Transverse colon (tissue), 4 donors: ENCODE data around the gene VPREB3. TPM values are rescaled to one million over a fixed set of nuclear protein-coding genes. Genes with fewer than 3 reads are reported as not detected.

Source experiments
- DNase-seq: peaks from one replicate; pipeline ENCODE4 v3.0.0-alpha.2; 2019
- H3K27ac ChIP-seq, 4 donors: fragments of 200-600 bp; sonication (generic); 2 replicates each; pipeline ENCODE4 v1.5.1; 2016 to 2018; ENCODE audit warnings: inconsistent platforms in 4 of 4
- H3K27me3 ChIP-seq: fragments of 200-600 bp; sonication (generic); 2 replicates; pipeline ENCODE4 v1.5.1; 2017; ENCODE audit warnings: inconsistent platforms
- H3K36me3 ChIP-seq, 4 donors: fragments of 200-600 bp; sonication (generic); 2 replicates each; pipeline ENCODE4 v1.5.1; 2017 to 2019; ENCODE audit warnings: inconsistent platforms in 4 of 4
- H3K4me1 ChIP-seq, 4 donors: fragments of 200-600 bp; sonication (generic); 2 replicates each; pipeline ENCODE4 v1.5.1; 2017 to 2020; ENCODE audit warnings: inconsistent platforms in 4 of 4
- H3K4me3 ChIP-seq, 4 donors: fragments of 200-600 bp; sonication (generic); 1 replicate in 1 of 4; 2 replicates in 3 of 4; pipeline versions ENCODE4 v1.5.1 to v1.6.1; 2017 to 2019; ENCODE audit warnings: inconsistent platforms in 4 of 4
- H3K9me3 ChIP-seq, 2 donors: fragments of 200-600 bp; sonication (generic); 2 replicates each; pipeline ENCODE4 v1.5.1; 2017 to 2019; ENCODE audit warnings: inconsistent platforms in 2 of 2
- CTCF ChIP-seq, 5 experiments: fragments of 200-600 bp in 3 of 5; fragments of 450-650 bp in 2 of 5; sonication (generic) in 3 of 5; IDR thresholded peaks; 1 replicate in 2 of 5; 2 replicates in 3 of 5; pipeline ENCODE4 v1.5.1; 2016 to 2017; ENCODE audit warnings: antibody characterized with exemption in 5 of 5, inconsistent platforms in 3 of 5, mild to moderate bottlenecking in 2 of 5, moderate library complexity in 1 of 5
- EP300 ChIP-seq: sonication (generic); formaldehyde crosslinking; IDR thresholded peaks from one replicate; pipeline ENCODE4 v1.6.1; 2017; ENCODE audit warnings: antibody characterized with exemption, low read depth
- POLR2A ChIP-seq: fragments of 450-650 bp; IDR thresholded peaks from one replicate; pipeline ENCODE4 v1.6.1; 2016; ENCODE audit warnings: antibody characterized with exemption, mild to moderate bottlenecking, moderate library complexity
- POLR2AphosphoS5 ChIP-seq, 3 donors: sonication (generic); formaldehyde crosslinking; IDR thresholded peaks; one replicate each; pipeline ENCODE4 v1.6.1; 2016; ENCODE audit warnings: antibody characterized with exemption in 3 of 3
- WGBS, 2 donors: methylation state at CpG; one replicate each; pipeline ENCODE4 v1.1.5; 2018; ENCODE audit warnings: low coverage in 1 of 2; 5-methylcytosine and 5-hydroxymethylcytosine counted together
- in situ Hi-C, 4 donors: fragments of 200-750 bp; cut with MboI; loops; one replicate each; pipeline versions ENCODE4 v1.15.0 to v1.15.1; 2017; ENCODE audit warnings: low sequenced_read_pairs in 3 of 4, low pct_ligation_motif_present in 1 of 4, low pct_unique_long_range_greater_than_20kb in 1 of 4
- intact Hi-C: fragments of 100-400 bp; cut with DNase I; formaldehyde crosslinking; loops from one replicate; pipeline ENCODE4 v1.15.1; 2023; ENCODE audit warnings: low total_unique reads
- total RNA-seq, 4 donors: library from RNA; depleted of rRNA; stranded (reverse); fragments of >200 nt; gene quantifications; one replicate each; pipeline ENCODE4 v1.1.0, GENCODE V29; 2016

VPREB3 gene
- total RNA-seq, 4 donors from 2014 or later = 2.6 to 5.4 TPM; not detected in 2

DNA sequence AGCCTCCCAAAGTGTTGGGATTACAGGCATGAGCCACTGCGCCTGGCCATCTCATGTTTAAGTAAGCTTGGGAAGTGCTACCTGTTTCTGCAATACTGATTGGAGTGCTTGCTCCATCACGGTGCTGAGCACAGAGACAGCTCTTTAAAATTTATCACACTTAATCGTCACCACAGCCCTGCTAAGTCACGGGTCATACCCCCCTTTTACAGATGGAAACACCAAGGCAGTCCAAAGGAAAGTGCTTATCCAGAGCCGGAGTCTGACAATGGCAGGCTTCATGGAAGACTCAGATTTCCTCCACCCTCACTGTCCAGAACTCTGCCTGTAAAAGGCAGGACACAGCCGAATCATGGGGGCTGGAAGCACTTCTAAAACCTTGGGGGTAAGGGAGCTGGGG, 5.8 kb upstream of the VPREB3 start:
- Histone ChIP-seq H3K9me3 (no peaks in the 10 kb centered on the region), H3K27ac (no peak overlapping the region), H3K27me3 (no peaks in the 10 kb centered on the region), H3K36me3 (no peaks in the 10 kb centered on the region), H3K4me1 (peaks cover 0 to 23% (median 9%) of the 10 kb centered on the region in 4 donors), H3K4me3 (no peak overlapping the region)
- no peak for DNase-seq
- no peak for TF ChIP-seq CTCF (IDR thresholded peaks at IDR 0.05)
- TF ChIP-seq POLR2A = no peak
- no peak for TF ChIP-seq EP300
- no peak for TF ChIP-seq POLR2AphosphoS5 (IDR thresholded peaks at IDR 0.05)
- 90% methylated on average over 6 of the region's 6 CpGs; no CpG with 5 or more reads in 1 of the 2 donors for WGBS, 2 donors
- intact Hi-C loops = no loop called here
- in situ Hi-C loops = no loop called here

DNA sequence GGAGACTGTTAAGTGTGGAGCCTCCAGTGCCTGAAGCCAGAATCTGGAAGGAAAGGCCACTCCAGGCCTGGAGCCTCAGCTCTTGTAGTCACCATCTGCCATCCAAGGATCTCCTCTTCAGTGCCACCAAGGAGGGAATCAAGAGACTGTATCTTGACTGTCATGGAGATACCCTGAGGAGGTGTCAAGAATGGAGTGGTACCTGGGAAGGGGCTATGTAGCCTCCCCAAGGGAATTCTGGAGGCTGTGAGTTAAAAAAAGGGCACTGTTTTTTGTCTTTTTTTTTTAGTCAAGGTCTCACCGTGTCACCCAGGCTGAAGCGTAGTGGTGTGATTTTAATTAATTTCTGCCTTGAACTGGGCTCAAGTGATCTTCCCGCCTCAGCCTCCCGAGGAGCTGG, 5.3 kb upstream of the VPREB3 start:
- DNase-seq = no peak
- no peak overlapping the region for H3K27ac ChIP-seq
- WGBS, 2 donors = 70 to 86% methylated on average over 2 to 4 of the region's 4 CpGs
- in situ Hi-C loops = no loop called here
- peaks cover 0 to 20% (median 9%) of the 10 kb centered on the region in 4 donors for H3K4me1 ChIP-seq
- no peaks in the 10 kb centered on the region for H3K9me3 ChIP-seq
- H3K27me3 ChIP-seq = no peaks in the 10 kb centered on the region
- TF ChIP-seq EP300 (no peak), POLR2AphosphoS5 (IDR thresholded peaks at IDR 0.05) (no peak), POLR2A (no peak), CTCF (IDR thresholded peaks at IDR 0.05) (no peak)
- H3K36me3 ChIP-seq = no peaks in the 10 kb centered on the region
- no peak overlapping the region for H3K4me3 ChIP-seq
- intact Hi-C loops = no loop called here

DNA sequence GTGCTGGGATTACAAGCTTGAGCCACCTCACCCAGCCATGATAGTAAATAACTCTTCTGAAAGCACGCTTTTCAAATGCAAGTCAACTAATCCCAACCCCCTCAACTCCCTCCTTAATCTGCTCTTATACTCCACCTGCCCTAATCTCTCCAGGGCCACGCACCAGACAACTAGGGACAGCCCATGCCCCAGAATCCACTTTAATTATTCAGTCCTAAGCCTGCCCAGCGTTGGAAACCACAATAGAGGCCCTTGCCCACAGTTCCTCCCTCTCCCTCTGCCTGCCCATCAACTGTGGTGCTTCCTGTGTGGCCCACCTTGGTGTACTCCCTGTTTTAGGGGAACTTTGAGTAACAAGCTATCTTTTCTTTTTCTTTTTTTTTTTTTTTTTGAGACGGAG, 2.7 kb upstream of the VPREB3 start:
- Histone ChIP-seq H3K4me1 (peaks cover 0 to 3% (median 2%) of the 10 kb centered on the region in 4 donors), H3K4me3 (no peak overlapping the region), H3K36me3 (no peaks in the 10 kb centered on the region), H3K27ac (no peak overlapping the region), H3K27me3 (no peaks in the 10 kb centered on the region), H3K9me3 (no peaks in the 10 kb centered on the region)
- in situ Hi-C loops (no loop called here), intact Hi-C loops (no loop called here)
- DNase-seq = no peak
- TF ChIP-seq CTCF (IDR thresholded peaks at IDR 0.05) = no peak
- no peak for TF ChIP-seq POLR2A
- no peak for TF ChIP-seq EP300
- no peak for TF ChIP-seq POLR2AphosphoS5 (IDR thresholded peaks at IDR 0.05)
- 53 to 75% methylated on average over 3 to 4 of the region's 4 CpGs for WGBS, 2 donors

DNA sequence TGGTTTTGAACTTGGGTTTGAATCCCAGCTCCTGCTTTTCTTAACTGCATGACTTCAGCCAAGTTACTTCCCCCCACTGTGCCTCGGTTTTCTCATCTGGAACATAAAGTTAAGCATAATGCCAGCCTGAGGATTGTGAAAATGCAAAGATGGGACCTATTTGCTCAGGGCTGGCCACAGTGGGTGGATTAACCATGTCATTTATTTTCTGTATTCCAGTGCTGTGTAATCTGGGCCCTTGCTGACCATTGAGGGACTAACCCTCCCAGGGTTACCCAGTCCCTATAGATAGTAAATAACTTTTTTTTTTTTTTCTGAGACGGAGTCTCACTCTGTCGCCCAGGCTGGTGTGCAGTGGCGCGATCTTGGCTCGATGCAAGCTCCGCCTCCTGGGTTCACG, 1.5 kb upstream of the VPREB3 start:
- H3K27me3 ChIP-seq = no peaks in the 10 kb centered on the region
- no peaks in the 10 kb centered on the region for H3K9me3 ChIP-seq
- in situ Hi-C loops = no loop called here
- H3K36me3 ChIP-seq = no peaks in the 10 kb centered on the region
- peaks cover 3 to 10% (median 7%) of the 10 kb centered on the region in 4 donors for H3K4me1 ChIP-seq
- H3K27ac ChIP-seq = no peak overlapping the region
- intact Hi-C loops = no loop called here
- H3K4me3 ChIP-seq = no peak overlapping the region
- no peak for DNase-seq
- 40 to 81% methylated on average over 1 to 8 of the region's 8 CpGs for WGBS, 2 donors
- no peak for TF ChIP-seq POLR2AphosphoS5 (IDR thresholded peaks at IDR 0.05)
- no peak for TF ChIP-seq EP300
- no peak for TF ChIP-seq CTCF (IDR thresholded peaks at IDR 0.05)
- no peak for TF ChIP-seq POLR2A
